Activated naive CD8-positive, alpha-beta T cell treated with anti-CD3 and anti-CD28 coated beads, Interleukin-2, amount 50 U/mL, for 16 hours (primary cell): ENCODE data around the gene FXYD1.
"Not testable (repeated sequence)": the region's sequence is repeated elsewhere in the genome, so short reads cannot be mapped to it uniquely, and the experiment has no call there.

Experiments
- DNase-seq: peaks from one replicate; pipeline ENCODE4 v3.0.0-alpha.2; 2020; ENCODE audit warnings: low read depth, low spot score

The FXYD1 gene

GRCh38 chr19:35125270-35125717, 13.3 kb upstream of the FXYD1 start:
- no peak for DNase-seq

GRCh38 chr19:35125749-35126623, 12.6 kb upstream of the FXYD1 start:
- no peak for DNase-seq

GRCh38 chr19:35126624-35126959, 12.0 kb upstream of the FXYD1 start:
- DNase-seq: no peak

GRCh38 chr19:35127871-35128270, 10.8 kb upstream of the FXYD1 start:
- DNase-seq: no peak

GRCh38 chr19:35128398-35129057, 10.1 kb upstream of the FXYD1 start:
- no peak for DNase-seq

GRCh38 chr19:35129724-35130274, 8.8 kb upstream of the FXYD1 start:
- not testable (repeated sequence) for DNase-seq

GRCh38 chr19:35130761-35131720, 7.6 kb upstream of the FXYD1 start:
- no peak for DNase-seq

GRCh38 chr19:35132254-35132653, 6.4 kb upstream of the FXYD1 start:
- DNase-seq: no peak

GRCh38 chr19:35133826-35134225, 4.8 kb upstream of the FXYD1 start:
- DNase-seq: no peak

- no peak for DNase-seq
Measured at GRCh38 chr19:35134601-35135242, 3.9 kb upstream of the FXYD1 start, which contains the start of gene LGI4. Gene LGI4, minus strand, starts transcription at chr19:35135059. Its CDS starts 379 bp downstream, at chr19:35134680.

GRCh38 chr19:35135389-35135909, 3.2 kb upstream of the FXYD1 start:
- no peak for DNase-seq

GRCh38 chr19:35136231-35136630, 2.4 kb upstream of the FXYD1 start:
- no peak for DNase-seq

- no peak for DNase-seq
Measured at GRCh38 chr19:35136977-35137702, 1.5 kb upstream of the FXYD1 start.

GRCh38 chr19:35140207-35140961, 1.8 kb downstream of the FXYD1 start:
- DNase-seq: no peak

- DNase-seq: peak; percentile 91
Measured at GRCh38 chr19:35140962-35141836, 2.6 kb downstream of the FXYD1 start.

- DNase-seq: no peak
Measured at GRCh38 chr19:35141837-35142605, 3.4 kb downstream of the FXYD1 start.

GRCh38 chr19:35142606-35143230, 4.1 kb downstream of the FXYD1 start:
- peak; percentile 34 for DNase-seq
